NOMO-1 (cell line): Measurements from ENCODE around the gene MME.

Experiments
- DNase-seq, 2 experiments: peaks; one replicate each; lab custom pipeline; 2025; ENCODE audit not compliant: unreplicated experiment in 2 of 2; lab: John Stamatoyannopoulos, UW

The MME gene

DNA sequence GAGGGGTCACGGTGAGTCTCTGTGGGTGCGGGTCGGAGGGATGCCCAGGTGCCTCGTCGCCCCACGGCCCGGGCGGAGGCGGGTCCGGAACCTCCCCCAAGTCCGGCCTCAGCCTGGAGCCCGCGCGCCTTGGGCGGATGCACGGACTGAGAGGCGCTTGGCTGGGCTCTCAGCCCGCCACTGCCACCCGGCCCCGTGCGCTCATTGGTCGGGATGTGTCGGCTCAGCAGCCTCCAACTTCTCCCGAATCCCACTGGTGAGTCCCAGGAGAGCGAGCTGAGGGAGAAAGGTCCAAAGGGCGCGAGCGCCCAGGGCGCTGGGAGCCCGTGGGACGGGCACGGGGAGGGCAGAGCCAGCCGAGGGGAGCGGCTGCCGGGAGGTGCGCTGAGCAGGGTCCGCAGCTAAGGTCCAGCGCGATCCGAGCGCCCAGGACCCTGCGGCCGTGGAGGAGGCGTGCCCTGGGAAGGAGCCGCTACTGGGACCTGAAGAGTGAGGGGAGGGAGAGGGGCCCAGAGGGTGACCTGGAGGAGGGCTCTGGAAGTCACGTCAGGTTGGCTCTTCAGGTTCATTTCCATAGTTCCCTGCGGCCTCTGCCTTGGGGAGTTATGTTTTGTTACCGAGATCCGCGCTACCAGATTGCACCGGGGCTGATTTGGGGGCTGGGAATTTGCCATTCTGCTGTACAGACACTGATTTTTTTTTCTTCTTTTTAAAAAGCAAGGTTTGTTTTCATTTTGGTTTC lies at the start of gene MME:
Gene MME, plus strand, starts transcription at position 574 of the 742 bp plus-strand sequence. CDS start 3,849 bp downstream, outside the sequence.
- no peak for DNase-seq

DNA sequence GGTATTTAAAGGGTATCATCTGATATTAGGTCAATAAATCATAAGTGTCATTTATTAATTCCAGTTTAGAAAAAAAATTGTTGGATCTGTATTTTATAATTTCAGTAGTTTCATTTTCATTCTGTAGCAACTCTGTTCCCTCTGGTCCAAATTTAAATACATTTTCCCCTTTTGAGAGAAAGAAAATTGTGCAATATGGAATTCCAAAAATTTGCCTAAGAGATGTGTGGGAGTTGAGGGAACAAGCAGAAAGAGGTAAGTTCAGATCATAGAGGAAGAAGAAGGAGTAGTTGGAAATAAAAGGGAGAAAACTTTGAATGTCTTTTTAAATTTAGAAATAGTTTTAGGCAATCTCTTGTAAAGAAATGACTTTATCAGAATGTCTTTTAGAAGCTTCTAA lies 48.9 kb upstream of the MME start:
- DNase-seq = no peak

DNA sequence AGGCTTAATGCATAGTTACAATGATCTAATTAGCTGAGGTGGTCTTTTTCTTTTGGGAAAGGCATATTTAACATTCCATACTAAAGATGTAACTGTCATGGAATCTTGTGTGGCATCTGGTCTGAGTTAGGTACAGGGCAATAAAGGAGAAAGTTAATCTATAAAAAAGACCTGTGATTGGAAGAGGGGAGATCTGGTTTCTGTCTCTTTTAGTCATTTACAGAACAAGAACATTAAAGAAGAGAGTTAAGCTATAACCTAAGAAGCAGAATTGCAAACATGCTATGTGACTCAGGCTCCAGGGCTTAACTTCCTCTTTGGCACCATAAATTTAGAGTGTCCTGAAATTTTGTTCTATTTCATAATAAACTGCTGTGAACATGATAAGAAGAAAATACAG lies 47.2 kb upstream of the MME start:
- DNase-seq = peak; percentile 82 to 98

GRCh38 chr3:155034786-155035185 lies 45.3 kb upstream of the MME start:
- no peak for DNase-seq

- no peak for DNase-seq
These were observed 44.6 kb upstream of the MME start for GRCh38 chr3:155035553-155035952.

- DNase-seq = no peak
These were observed 42.5 kb upstream of the MME start for GRCh38 chr3:155037508-155038202.

DNA sequence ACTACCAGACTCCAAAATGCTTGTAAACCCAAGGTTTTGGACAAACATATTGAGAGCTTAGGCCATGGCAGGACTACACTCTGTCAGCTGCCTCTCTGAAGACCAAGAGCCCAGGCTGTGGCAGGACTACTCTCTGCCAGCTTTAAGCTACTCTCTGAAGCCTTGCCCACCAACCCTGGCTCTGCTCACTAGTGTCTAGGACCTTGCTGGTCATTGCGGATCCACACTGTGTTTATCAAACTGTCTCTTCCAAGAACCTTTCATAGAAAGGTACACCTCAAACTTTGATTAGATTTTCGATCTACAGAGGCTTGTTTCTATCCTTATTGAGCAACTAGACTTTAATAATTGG lies 41.9 kb upstream of the MME start:
- DNase-seq = no peak

DNA sequence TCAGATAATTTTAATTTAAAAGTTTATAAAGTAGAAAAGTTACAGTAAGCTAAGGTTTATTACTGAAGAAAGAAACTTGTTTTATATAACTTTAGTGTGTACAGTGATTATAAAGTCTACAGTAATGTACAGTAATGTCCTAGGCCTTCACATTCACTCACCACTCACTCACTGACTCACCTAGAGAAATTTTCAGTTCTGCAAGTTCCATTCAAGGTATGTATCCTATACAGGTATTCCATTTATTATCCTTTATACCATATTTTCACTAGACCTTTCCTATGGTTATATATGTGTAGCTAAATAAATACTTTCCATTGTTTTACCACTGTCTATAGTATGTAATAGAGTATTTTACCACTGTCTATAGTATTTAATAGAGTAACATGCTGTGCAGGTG lies 33.2 kb upstream of the MME start:
- no peak for DNase-seq

- no peak for DNase-seq
These were observed 32.4 kb upstream of the MME start for GRCh38 chr3:155047672-155048071.

- DNase-seq = no peak
These were observed 30.2 kb upstream of the MME start for GRCh38 chr3:155049959-155050358.

- no peak for DNase-seq
These were observed 27.6 kb upstream of the MME start for GRCh38 chr3:155052470-155052869.

- DNase-seq = no peak
These were observed 26.4 kb upstream of the MME start for GRCh38 chr3:155053756-155054155.

DNA sequence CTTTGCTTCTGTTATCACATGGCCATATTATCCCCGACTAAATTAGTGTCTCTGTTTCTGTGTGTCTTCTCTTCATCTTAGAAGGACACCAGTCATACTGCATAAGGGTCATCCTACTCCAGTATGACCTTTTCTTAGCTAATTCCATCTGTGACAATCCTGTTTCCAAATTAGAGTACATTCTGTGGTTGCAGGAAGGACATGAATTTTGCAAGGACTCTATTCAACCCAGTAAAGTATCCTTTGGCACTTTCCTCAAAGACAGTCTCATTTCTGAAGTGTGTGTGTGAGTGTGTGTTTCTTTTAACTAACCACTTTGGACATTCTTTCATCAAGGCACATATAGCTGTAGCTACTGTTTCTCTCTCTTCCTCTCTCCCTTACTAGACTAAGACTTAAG lies 15.2 kb upstream of the MME start:
- no peak for DNase-seq

- peak; percentile 21 to 70 for DNase-seq
These were observed 14.6 kb upstream of the MME start for GRCh38 chr3:155065537-155065936.

DNA sequence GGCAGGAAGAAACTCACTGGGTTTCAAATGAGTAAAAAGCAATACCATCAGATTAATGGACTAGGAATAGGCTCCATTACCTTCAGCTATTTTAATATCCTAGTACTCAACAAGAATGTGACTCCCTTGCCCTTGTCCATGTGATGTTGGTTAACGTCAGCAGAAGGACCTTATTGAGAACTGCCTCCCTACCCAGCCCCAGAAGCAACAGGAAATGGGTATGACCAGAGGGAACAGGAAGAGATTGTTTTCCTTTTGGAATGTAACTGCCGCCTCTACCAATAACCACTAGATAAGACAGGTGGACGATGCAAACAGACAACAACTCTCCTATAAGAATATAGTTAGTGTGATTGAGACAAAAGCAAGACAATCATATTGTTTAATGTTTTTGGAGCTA lies 10.4 kb upstream of the MME start:
- DNase-seq = no peak

GRCh38 chr3:155070316-155070715 lies 9.8 kb upstream of the MME start:
- no peak for DNase-seq

DNA sequence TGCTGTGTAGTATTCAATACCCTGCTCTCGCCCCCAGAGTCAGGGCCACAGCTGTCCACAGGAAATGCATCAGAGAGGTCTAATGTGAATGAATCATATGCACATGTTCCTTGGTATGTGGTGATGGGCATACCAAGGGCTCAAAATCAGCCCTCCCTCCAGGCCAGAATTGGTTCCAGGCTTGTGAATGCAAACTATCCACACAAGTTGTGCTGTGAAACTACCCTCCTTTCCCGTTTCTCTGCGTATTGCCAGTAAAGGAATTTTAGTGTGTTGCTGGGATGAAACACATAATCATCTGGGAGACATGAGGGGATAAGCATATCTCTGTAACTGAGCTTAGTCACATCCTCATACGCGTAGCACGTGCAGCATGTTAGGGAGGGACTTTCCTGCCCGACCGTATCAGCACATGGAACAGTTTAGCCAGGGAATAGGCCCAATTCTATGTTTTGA lies 9.2 kb upstream of the MME start:
- DNase-seq = no peak

DNA sequence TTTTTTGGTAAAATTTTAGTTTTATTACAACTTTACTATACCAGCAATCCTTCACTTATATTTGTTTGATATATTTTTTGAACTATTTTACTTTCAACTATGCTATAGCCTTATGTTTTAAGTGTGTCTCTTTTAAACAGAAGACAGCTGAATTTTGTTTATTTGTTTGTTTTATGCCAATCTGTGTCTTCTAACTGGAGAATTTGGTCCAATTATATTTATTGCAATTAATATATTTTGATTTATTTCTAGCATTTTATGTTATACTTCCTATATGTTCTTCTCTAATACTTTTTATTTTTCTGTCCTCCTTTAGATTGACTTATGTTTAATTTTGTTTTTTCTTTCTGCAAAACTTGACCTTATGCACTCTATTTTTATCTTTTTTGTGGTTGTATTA lies 4.9 kb upstream of the MME start:
- DNase-seq = no peak

DNA sequence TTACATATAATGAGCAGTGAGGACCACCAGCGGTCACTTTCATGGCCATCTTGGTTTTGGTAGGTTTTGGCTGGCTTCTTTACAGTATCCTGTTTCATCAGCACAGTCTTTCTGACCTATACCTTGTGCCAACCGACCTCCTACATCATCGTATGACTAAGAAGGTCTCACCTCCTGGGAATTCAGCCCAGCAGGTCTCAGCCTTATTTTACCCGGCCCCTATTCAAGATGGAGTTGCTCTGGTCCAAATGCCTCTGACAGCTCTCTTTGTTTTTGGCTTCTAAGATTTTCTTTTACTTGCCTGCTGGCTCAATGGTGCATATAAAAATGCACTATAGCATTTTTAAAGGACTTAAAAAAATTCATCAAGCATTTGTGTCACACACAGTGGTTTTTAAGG lies 3.2 kb upstream of the MME start:
- DNase-seq = no peak

DNA sequence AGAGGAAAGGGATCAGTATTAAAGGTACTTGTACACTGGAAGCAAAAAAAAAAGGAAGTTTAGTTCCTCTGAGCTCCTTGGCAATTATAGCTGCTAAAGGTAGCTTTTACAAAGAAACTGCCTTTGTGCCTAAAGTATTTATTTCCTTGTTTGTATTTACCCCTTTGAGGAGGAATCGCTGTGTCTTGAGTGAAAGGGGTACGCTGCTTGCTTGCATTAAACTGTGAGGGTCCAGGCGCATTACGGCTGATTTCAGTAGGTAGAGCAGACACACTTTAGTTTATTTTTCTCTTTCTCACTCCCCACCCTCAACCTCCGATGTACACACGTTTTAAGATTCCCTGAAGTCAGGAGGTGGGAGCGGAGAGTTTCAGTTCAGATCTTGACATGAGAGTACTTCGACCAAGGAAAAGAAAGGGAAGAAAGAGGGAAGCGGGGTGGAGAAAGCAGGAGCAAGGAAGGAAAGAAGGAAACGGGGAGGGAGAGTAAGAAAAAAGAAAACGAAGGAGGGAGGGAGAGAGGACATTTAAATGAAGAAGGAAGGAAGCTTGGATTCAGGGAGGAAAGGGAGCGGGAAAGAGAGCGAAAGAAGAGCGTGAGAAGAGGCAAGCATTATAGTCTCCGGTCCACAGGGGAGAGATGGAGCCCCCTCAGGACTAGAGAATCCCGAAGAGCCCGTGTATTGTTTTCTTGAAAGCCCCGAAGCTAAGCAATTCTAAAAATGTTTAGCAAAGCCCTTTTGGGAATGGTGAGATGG lies 1.2 kb upstream of the MME start:
- peak in 1 of 2 experiments; percentile 43 for DNase-seq

GRCh38 chr3:155079468-155079745 lies 712 bp upstream of the MME start:
- DNase-seq = no peak

DNA sequence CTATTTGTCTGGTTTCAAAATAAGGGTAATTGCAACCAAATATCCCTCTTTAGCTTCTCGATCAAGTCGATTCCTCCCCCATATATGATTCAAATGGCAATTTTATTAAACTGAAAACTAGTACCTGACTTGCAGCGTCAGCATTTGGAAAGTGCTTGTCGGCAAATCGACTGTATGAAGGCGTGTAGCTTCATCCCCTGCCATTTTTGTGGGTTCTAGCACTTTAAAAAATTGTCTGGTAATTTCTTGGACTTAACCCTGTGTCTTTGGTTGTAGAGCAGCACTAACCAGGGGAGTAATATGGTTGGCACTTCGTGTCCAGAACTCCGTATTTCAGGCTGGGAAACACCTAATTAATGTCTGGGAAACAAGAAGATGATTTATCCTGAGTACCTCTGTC lies 573 bp downstream of the MME start:
- DNase-seq = no peak
